GM23248 (cell line): ENCODE results near the gene CAMTA1.

Experiments used
- EZH2 ChIP-seq: fragments of 200-600 bp; sonication (generic); IDR thresholded peaks from 2 replicates; pipeline ENCODE4 v1.6.1; 2018; ENCODE audit warnings: antibody characterized with exemption, mild to moderate bottlenecking; ENCODE audit not compliant: insufficient read depth, poor library complexity, severe bottlenecking
- EZH2phosphoT487 ChIP-seq: fragments of 200-600 bp; sonication (generic); IDR thresholded peaks from 2 replicates; pipeline ENCODE4 v1.6.1; 2018; ENCODE audit warnings: antibody characterized with exemption, moderate library complexity, mild to moderate bottlenecking, low read depth; ENCODE audit not compliant: insufficient read depth

DNA sequence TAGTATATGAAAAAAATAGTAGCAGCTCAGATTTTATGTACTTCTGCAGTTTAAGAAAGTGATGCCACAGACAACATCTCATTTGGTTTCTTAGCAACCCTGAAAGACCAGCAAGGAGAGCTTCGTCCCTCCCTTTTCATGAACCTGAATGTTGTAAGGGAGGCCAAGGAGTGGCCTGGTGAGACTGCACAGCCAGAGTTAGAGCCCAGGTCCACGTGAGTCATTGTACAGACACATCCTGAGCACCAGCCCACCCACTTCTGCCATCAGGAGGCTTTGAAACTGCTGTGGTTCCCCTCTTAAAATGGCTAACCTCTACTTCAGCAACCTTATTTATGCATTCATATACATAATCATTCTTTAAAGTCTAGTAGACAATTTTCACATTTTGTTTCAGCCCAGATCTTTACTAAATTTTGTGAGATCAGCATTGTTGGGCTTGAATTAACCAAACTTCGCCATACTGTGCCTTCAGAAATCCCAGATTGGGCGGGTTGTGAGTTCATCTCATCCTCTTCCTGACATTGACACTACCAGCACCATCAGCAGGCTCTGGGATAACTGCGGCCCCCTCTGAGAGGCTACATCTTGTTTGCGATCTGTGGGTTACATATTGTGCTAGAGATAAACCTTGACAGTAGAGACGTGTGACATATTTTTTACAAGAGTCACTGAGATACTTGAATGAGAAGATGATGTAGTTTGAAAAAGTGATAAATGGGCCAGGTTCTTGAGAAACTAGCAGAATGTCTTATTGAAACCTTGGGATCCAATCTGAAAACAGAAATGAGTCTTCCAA is 106.7 kb downstream of the CAMTA1 start:
- TF ChIP-seq EZH2, result no peak
- no peak for TF ChIP-seq EZH2phosphoT487
